HK-2 (cell line): ENCODE measurements around the gene MTARC1.

Source experiments
- DNase-seq: peaks from one replicate; pipeline ENCODE4 v3.0.0-alpha.2; 2018; ENCODE audit not compliant: unreplicated experiment

MTARC1 gene

DNA sequence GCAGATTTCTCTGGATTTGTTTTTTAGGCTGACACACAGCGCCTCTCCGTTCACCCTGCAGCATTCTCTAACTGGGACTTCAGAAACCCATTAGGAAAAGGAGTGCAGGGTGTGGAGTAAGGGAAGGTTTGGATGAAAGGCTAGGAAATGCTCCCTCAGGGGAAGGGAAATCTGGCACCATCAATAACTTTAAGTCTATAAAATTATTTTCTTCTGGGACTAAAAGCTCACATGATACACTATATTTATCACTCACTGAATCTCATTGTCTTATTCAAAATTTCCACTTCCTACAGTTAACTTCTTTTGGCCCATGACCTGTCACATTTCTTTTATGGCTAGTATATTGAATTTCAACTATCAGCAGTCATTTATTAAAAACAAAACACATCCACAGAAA is 46.7 kb downstream of the MTARC1 start:
- DNase-seq = no peak

DNA sequence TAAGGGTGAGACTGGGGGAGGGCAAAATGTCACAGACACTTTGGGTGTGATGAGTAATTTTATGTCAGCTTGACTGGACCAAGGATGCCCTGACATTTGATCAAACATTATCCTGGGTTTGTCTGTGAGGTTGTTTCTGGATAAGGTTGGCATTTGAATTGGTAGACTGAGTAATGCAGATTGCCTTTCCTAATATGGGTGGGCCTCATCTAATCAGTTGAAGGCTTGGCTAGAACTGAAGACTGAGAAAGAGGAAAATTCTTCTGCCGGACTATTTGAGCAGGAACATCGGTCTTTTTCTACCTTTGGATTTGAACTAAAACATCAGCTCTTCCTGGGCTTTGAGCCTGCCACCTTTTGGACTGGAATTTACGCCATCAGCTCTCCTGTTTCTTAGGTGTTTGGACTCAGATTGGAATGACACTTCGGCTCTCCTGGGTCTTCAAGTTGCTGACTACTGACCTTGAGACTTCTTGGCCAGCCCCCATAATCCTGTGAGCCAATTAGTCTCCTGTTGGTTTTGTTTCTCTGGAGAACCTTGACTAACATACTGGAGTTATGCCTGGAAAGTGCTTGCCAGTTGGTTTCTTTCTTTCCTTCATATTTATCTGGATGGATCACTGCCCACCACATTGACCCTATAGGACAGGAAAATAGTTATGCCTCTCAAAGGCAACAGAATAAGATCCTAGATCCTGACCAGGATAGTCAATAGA is 47.6 kb downstream of the MTARC1 start:
- no peak for DNase-seq
